ENCODE results near the gene GRM5.

Gene GRM5

GRCh38 chr11:88620568-88621130 lies 445.1 kb downstream of the GRM5 start:
- Histone ChIP-seq H3K27ac (ENCODE audit: insufficient read depth in 1 of 2, low read depth in 1 of 2, low read length in 2 of 2, poor library complexity in 1 of 2, severe bottlenecking in 2 of 2) (no peak overlapping the region), H3K4me1 (ENCODE audit: control extremely low read depth in 1 of 4, control insufficient read depth in 4 of 4, insufficient read depth in 4 of 4, low read length in 3 of 4) (no peaks in the 10 kb centered on the region), H3K27me3 (replicated peaks in 2 of 5; ENCODE audit: control insufficient read depth in 4 of 5, insufficient read depth in 5 of 5, low read length in 4 of 5) (peaks cover 0 to 3% (median 0%) of the 10 kb centered on the region in 5 experiments), H3K36me3 (ENCODE audit: control insufficient read depth in 4 of 4, insufficient read depth in 4 of 4, low read length in 3 of 4) (no peaks in the 10 kb centered on the region), H3K9me3 (ENCODE audit: control extremely low read depth in 1 of 5, control insufficient read depth in 4 of 5, insufficient read depth in 2 of 5, low read depth in 1 of 5, low read length in 4 of 5) (no peaks in the 10 kb centered on the region), H3K4me3 (ENCODE audit: control insufficient read depth in 1 of 7, extremely low read depth in 1 of 7, insufficient read depth in 4 of 7, low read depth in 2 of 7, low read length in 6 of 7) (no peak overlapping the region)
- no CpG with 5 or more reads among the region's 2 CpGs for WGBS (ENCODE audit: insufficient coverage)
- ChIA-PET CTCF (no interaction called here), POLR2A (no interaction called here)
- DNase-seq = no peak

DNA sequence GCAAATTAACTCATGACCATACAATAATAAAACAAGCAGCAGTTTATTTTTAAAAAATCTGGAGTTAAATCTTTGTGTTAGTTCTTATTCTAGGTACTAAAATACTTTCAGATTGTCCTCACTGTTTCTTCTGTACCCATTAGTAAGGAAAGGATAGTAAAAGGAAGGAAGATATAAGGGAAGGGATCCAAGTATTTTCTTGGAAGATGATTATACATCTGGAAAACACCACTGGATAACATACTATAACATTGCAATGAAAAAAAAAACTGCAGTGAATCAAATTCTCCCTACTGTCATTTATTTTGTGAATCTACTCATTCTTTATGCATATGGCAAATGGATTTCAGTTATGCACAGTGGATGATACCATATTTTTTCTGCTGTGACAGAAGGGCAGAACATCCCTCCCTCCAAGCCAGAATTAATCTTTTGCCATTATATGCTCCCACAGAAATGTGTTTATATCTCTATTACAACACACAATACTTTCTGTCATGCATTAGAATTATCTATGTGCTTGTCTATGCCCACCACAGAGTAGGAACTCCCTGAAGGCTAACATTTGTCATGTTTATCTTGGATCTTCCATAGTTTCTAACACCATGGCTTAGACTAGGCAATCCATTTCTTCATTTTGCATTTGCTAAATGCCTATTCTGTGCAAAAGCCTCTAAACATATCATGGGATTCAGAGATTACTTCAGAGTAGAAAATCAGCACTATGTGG lies 446.0 kb downstream of the GRM5 start:
- Histone ChIP-seq H3K4me1 (ENCODE audit: control extremely low read depth in 1 of 4, control insufficient read depth in 4 of 4, insufficient read depth in 4 of 4, low read length in 3 of 4) (no peaks in the 10 kb centered on the region), H3K36me3 (ENCODE audit: control insufficient read depth in 4 of 4, insufficient read depth in 4 of 4, low read length in 3 of 4) (no peaks in the 10 kb centered on the region), H3K9me3 (ENCODE audit: control extremely low read depth in 1 of 5, control insufficient read depth in 4 of 5, insufficient read depth in 2 of 5, low read depth in 1 of 5, low read length in 4 of 5) (no peaks in the 10 kb centered on the region), H3K27me3 (replicated peaks in 2 of 5; ENCODE audit: control insufficient read depth in 4 of 5, insufficient read depth in 5 of 5, low read length in 4 of 5) (peaks cover 0 to 3% (median 0%) of the 10 kb centered on the region in 5 experiments), H3K4me3 (ENCODE audit: control insufficient read depth in 1 of 7, extremely low read depth in 1 of 7, insufficient read depth in 4 of 7, low read depth in 2 of 7, low read length in 6 of 7) (no peak overlapping the region), H3K27ac (ENCODE audit: insufficient read depth in 1 of 2, low read depth in 1 of 2, low read length in 2 of 2, poor library complexity in 1 of 2, severe bottlenecking in 2 of 2) (no peak overlapping the region)
- CTCF ChIA-PET = no interaction called here
- DNase-seq = no peak
- POLR2A ChIA-PET = no interaction called here

DNA sequence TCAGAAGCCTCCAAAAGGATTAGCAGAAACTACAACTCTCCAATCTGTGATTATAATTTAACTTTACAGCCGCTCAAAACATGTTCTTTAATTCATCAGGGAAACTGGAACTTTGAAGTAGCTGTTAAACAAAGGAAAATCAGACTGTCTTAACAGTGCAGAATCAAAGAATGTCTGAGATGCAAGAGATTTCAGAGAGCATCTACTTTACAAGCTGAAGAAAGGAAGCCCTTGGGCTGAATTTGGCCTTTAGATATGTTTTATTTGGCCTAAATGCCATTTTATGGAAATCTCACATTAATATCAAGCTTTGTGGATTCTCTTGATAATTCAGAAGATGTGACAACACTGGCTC lies 446.7 kb downstream of the GRM5 start:
- Histone ChIP-seq H3K27ac (ENCODE audit: insufficient read depth in 1 of 2, low read depth in 1 of 2, low read length in 2 of 2, poor library complexity in 1 of 2, severe bottlenecking in 2 of 2) (no peak overlapping the region), H3K27me3 (replicated peaks in 2 of 5; ENCODE audit: control insufficient read depth in 4 of 5, insufficient read depth in 5 of 5, low read length in 4 of 5) (peaks cover 0 to 3% (median 0%) of the 10 kb centered on the region in 5 experiments), H3K4me3 (ENCODE audit: control insufficient read depth in 1 of 7, extremely low read depth in 1 of 7, insufficient read depth in 4 of 7, low read depth in 2 of 7, low read length in 6 of 7) (no peak overlapping the region), H3K9me3 (ENCODE audit: control extremely low read depth in 1 of 5, control insufficient read depth in 4 of 5, insufficient read depth in 2 of 5, low read depth in 1 of 5, low read length in 4 of 5) (no peaks in the 10 kb centered on the region), H3K36me3 (ENCODE audit: control insufficient read depth in 4 of 4, insufficient read depth in 4 of 4, low read length in 3 of 4) (no peaks in the 10 kb centered on the region), H3K4me1 (ENCODE audit: control extremely low read depth in 1 of 4, control insufficient read depth in 4 of 4, insufficient read depth in 4 of 4, low read length in 3 of 4) (no peaks in the 10 kb centered on the region)
- no peak for DNase-seq
- ChIA-PET CTCF (no interaction called here), POLR2A (interaction anchor here (0.6 kb wide), 1 partner anchor 13 kb away, joined by 3 read pairs; no protein-coding TSS in a partner anchor)
- WGBS (ENCODE audit: insufficient coverage) = 100% methylated on average over 1 of the region's 1 CpG

DNA sequence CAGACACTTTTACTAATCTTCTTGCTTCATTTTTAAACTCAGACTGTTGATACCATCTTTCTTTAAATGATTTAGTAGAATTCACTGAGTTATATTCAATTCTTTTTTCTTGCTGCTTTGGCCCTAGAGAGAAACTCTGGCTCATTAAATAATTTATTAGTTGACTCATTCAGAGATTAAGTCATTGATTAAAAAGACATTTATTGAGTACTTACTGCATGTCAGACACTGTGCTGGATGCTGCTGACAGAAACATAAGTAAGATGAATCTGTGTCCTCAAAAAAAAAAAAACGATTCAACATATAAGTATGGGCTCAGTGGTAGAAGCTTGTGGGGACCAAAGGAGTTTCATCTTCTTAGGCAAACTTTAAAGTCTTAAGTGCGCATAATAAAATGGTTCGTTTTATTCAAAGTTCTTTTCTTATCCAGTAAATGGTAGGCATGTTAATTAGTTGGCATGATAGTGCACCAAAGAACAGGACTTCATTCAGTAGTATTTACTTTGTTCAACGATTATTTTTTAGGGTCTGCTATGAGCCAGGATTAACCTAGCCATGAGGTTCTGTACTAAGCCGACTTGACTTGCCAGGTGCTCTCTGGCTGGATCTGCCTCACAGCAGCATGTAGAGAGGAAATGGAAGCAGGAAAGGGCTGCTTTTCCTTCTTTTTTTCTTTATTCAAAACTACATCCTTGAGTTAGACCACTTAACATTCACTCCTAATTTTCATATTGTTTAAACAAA lies 447.3 kb downstream of the GRM5 start:
- WGBS (ENCODE audit: insufficient coverage) = 60% methylated on average over 2 of the region's 5 CpGs
- Histone ChIP-seq H3K27me3 (replicated peaks in 2 of 5; ENCODE audit: control insufficient read depth in 4 of 5, insufficient read depth in 5 of 5, low read length in 4 of 5) (peaks cover 0 to 3% (median 0%) of the 10 kb centered on the region in 5 experiments), H3K4me3 (ENCODE audit: control insufficient read depth in 1 of 7, extremely low read depth in 1 of 7, insufficient read depth in 4 of 7, low read depth in 2 of 7, low read length in 6 of 7) (no peak overlapping the region), H3K36me3 (ENCODE audit: control insufficient read depth in 4 of 4, insufficient read depth in 4 of 4, low read length in 3 of 4) (no peaks in the 10 kb centered on the region), H3K4me1 (ENCODE audit: control extremely low read depth in 1 of 4, control insufficient read depth in 4 of 4, insufficient read depth in 4 of 4, low read length in 3 of 4) (no peaks in the 10 kb centered on the region), H3K27ac (ENCODE audit: insufficient read depth in 1 of 2, low read depth in 1 of 2, low read length in 2 of 2, poor library complexity in 1 of 2, severe bottlenecking in 2 of 2) (no peak overlapping the region), H3K9me3 (ENCODE audit: control extremely low read depth in 1 of 5, control insufficient read depth in 4 of 5, insufficient read depth in 2 of 5, low read depth in 1 of 5, low read length in 4 of 5) (no peaks in the 10 kb centered on the region)
- POLR2A ChIA-PET = interaction anchor here (0.6 kb wide), 1 partner anchor 14 kb away, joined by 3 read pairs; no protein-coding TSS in a partner anchor
- CTCF ChIA-PET = no interaction called here
- DNase-seq = no peak

DNA sequence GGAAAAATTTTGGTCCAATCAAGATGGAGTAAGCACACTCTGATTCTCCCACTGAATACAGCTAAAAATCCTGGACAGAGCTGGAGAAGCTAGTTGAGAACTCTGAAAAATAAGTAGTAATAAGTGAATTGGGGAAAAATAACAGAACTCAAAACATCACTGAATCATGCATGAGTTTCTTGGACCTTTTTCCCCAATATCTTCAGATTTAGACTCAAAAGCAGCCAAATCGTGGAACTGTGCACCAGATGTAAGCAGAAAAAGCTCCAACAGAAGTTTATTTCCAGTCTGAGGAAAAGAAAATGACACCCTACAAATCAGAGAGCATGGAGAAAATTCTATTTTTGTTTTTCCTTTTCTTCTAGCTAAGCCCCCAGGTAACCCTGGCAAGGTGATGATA lies 448.6 kb downstream of the GRM5 start:
- Histone ChIP-seq H3K4me1 (ENCODE audit: control extremely low read depth in 1 of 4, control insufficient read depth in 4 of 4, insufficient read depth in 4 of 4, low read length in 3 of 4) (no peaks in the 10 kb centered on the region), H3K27ac (ENCODE audit: insufficient read depth in 1 of 2, low read depth in 1 of 2, low read length in 2 of 2, poor library complexity in 1 of 2, severe bottlenecking in 2 of 2) (no peak overlapping the region), H3K36me3 (ENCODE audit: control insufficient read depth in 4 of 4, insufficient read depth in 4 of 4, low read length in 3 of 4) (no peaks in the 10 kb centered on the region), H3K27me3 (replicated peaks in 2 of 5; ENCODE audit: control insufficient read depth in 4 of 5, insufficient read depth in 5 of 5, low read length in 4 of 5) (peaks cover 0 to 3% (median 0%) of the 10 kb centered on the region in 5 experiments), H3K9me3 (ENCODE audit: control extremely low read depth in 1 of 5, control insufficient read depth in 4 of 5, insufficient read depth in 2 of 5, low read depth in 1 of 5, low read length in 4 of 5) (peaks cover 0 to 4% (median 0%) of the 10 kb centered on the region in 5 experiments), H3K4me3 (ENCODE audit: control insufficient read depth in 1 of 7, extremely low read depth in 1 of 7, insufficient read depth in 4 of 7, low read depth in 2 of 7, low read length in 6 of 7) (no peak overlapping the region)
- CTCF ChIA-PET = no interaction called here
- no peak for DNase-seq
- POLR2A ChIA-PET = no interaction called here
- WGBS (ENCODE audit: insufficient coverage) = 80% methylated on average over 1 of the region's 1 CpG

GRCh38 chr11:88604260-88604659 lies 461.5 kb downstream of the GRM5 start:
- no peak overlapping the region for H3K4me3 ChIP-seq (ENCODE audit: control insufficient read depth in 1 of 7, extremely low read depth in 1 of 7, insufficient read depth in 4 of 7, low read depth in 2 of 7, low read length in 6 of 7)
- no peak for DNase-seq
- no peaks in the 10 kb centered on the region for H3K4me1 ChIP-seq (ENCODE audit: control extremely low read depth in 1 of 4, control insufficient read depth in 4 of 4, insufficient read depth in 4 of 4, low read length in 3 of 4)
- H3K36me3 ChIP-seq (ENCODE audit: control insufficient read depth in 4 of 4, insufficient read depth in 4 of 4, low read length in 3 of 4) = no peaks in the 10 kb centered on the region
- no peak overlapping the region for H3K27ac ChIP-seq (ENCODE audit: insufficient read depth in 1 of 2, low read depth in 1 of 2, low read length in 2 of 2, poor library complexity in 1 of 2, severe bottlenecking in 2 of 2)
- WGBS (ENCODE audit: insufficient coverage) = 100% methylated on average over 1 of the region's 2 CpGs
- ChIA-PET POLR2A (no interaction called here), CTCF (interaction anchor here (0.9 kb wide), 1 partner anchor 52 kb away, joined by 3 read pairs; no protein-coding TSS in a partner anchor)
- H3K9me3 ChIP-seq (ENCODE audit: control extremely low read depth in 1 of 5, control insufficient read depth in 4 of 5, insufficient read depth in 2 of 5, low read depth in 1 of 5, low read length in 4 of 5) = peaks cover 0 to 3% (median 0%) of the 10 kb centered on the region in 5 experiments
- H3K27me3 ChIP-seq (replicated peaks in 2 of 5; ENCODE audit: control insufficient read depth in 4 of 5, insufficient read depth in 5 of 5, low read length in 4 of 5) = no peaks in the 10 kb centered on the region

Measured in common myeloid progenitor, CD34-positive (primary cell).